HT1080 (cell line): ENCODE results near the gene GPATCH11. TPM values are rescaled to one million over a fixed set of nuclear protein-coding genes. Genes with fewer than 3 reads are reported as not detected.
A peak's percentile ranks its signal among the peaks of the same experiment; 100 is the strongest.

Experiments used
- DNase-seq: peaks from one replicate; pipeline ENCODE4 v3.0.0-alpha.2; 2015; ENCODE audit warnings: low read depth
- polyA plus RNA-seq, 2 experiments: library from polyadenylated mRNA; depleted of rRNA; stranded (reverse); fragments of >200 nt; gene quantifications; 2 replicates each; pipeline ENCODE4 v1.2.3, GENCODE V29; 2015
- total RNA-seq: library from RNA; depleted of rRNA; stranded (reverse); fragments of >200 nt; shearing (Covaris generic); gene quantifications from 2 replicates; pipeline ENCODE4 v1.2.3, GENCODE V29; 2014; rRNA removed

The GPATCH11 gene
- total RNA-seq: 10.5 and 11.3 TPM in 2 replicates
- 11.9 and 12.8 TPM in 2 replicates for polyA plus RNA-seq (2015; cell fraction: cytosol; rRNA removed)
- 8.4 and 9.0 TPM in 2 replicates for polyA plus RNA-seq (2015; cell fraction: nucleus; rRNA removed)

GRCh38 chr2:37083873-37084794 lies at the start of gene GPATCH11, which contains the start of gene HEATR5B:
GPATCH11 (plus strand) TSS chr2:37084518; CDS start chr2:37088382, 3,864 bp downstream.
HEATR5B (minus strand) TSS chr2:37084372; CDS start chr2:37083414, 958 bp downstream.
- DNase-seq: peak; percentile 97

DNA sequence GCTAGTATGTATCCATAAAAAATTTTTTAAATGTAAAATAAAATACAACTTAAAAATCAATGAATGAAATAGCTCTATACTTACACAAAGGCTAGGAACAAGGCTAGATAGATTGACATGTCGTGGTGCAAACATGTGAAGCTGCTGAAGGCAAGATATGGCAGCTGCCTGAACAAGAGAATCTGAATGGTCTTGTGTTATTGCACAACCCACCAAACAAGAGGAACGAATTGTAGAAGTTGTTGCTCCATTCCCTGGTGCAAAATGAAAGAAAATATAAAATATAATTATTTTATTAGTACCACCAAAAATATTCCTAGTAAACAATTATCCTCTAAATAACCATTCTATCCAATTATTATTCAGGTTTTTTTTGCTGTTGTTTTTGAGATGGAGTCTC lies 46.5 kb upstream of the GPATCH11 start:
- no peak for DNase-seq

- DNase-seq: no peak
Measured at GRCh38 chr2:37039580-37039979, 44.7 kb upstream of the GPATCH11 start.

DNA sequence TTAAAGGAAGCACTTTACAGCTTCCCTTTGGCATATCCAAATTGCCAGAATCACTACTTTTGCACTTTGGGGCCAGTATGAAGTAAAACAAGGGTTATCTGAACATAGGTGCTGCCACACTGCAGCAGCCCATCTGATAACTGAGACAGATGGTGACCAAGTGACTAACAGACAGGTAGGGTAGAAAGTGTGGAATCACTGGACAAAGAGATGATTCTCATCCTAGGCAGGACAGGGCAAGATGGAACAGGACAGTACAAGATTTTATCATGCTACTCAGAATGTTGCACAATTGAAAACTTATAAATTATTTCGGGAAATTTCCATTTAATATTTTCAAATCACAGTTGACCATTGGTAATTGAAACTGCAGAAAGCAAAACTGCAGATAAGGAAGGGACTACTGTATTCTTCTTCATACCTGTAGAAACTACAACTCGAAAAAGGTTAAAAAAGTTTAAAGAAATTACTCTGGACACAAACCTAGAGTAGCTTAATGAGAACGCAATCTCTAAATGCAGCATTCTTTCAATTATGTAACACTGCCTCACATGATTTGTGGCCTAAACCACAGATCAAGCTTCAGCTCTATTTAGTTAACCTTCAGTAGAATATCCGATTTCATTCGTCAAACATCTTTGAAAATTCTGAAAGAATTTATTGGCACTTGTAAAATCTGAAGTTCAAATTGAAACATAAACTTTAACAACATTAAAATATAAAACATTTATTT lies 31.6 kb upstream of the GPATCH11 start:
- no peak for DNase-seq

GRCh38 chr2:37059841-37060240 lies 24.5 kb upstream of the GPATCH11 start:
- no peak for DNase-seq

DNA sequence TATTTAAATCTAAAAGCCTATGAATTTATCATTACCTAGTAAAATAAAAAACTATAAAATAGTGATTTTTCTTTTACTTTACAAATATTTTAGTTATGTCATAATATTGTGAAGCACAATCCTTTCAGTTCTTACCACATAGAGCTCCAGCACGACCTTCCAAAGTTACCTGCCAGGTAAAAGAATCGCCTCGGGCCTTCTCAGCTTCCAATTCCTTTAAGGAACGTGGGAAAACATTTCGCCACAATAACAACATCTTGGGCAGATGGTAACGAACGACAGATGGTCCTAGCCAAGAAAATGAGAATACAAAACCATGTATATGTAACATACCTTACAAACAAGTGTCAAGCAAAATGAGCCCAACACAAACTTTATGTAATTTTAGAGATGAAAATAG lies 23.9 kb upstream of the GPATCH11 start:
- no peak for DNase-seq

DNA sequence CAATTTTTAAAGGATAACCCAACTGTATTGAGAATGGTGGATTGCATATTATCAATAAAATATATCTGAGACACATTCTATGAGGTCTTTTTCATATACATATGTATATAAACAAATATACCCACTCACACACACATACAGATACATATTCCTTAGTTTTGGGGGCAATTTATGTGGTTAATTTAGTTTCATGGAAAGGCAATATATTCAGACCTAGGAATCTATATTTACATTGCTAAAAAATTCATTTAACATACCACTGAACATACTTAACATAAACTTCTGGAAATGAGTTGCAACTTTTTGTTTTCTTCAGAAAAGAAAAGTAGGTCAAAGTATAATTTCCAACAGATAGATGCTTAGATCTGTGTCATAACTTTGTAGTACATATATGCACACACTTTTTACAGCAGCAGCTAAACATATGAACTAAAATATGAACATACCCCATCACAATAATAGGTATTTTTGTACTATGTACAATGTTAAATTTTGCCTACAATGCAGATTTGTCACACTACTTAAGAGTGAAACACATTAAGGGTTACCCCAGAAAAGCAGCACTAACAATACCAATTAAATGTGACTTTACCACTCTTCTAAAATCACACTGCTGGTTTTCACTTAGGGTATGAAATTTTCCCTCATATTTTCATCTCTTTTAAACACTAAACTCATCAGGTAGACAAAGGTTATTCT lies 23.2 kb upstream of the GPATCH11 start:
- no peak for DNase-seq

DNA sequence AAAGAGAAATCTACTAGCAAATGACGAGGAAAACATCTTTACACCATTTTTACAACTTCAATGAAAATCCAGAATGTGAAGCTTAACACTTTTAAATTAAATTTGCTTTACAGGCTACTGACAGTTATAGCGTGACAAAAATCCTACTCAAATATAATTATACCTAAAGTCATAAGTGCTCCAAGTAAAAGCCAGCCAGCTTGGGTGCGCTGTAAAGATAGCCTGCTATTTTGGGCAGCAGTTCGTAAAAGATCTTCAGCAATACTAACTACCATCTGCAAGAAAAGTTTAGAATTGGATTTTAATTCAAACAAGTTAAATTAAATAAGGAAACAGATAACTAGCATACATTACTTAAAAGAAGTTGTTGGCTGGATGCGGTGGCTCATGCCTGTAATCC lies 22.5 kb upstream of the GPATCH11 start:
- no peak for DNase-seq

DNA sequence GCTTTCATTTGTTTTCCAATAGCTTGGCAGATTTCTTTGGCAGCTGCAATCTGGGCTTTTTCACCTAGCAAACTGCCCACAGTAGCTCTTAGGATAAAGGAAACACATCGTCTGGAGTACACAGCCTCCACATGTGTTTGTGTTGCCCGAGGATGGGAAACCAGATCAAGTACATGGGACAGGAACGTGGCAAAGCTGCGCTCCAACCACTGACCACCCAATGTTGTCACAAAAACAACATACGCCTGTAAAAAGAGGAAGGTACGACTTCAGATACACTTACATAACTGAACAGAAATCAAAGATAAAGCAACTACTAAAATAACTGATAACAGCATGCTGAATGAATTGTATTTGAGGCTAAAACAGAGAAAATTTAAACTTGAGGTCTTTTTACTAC lies 15.6 kb upstream of the GPATCH11 start:
- no peak for DNase-seq

- DNase-seq: no peak
Measured at GRCh38 chr2:37070931-37071330, 13.4 kb upstream of the GPATCH11 start.

GRCh38 chr2:37080266-37080665 lies 4.1 kb upstream of the GPATCH11 start:
- no peak for DNase-seq

- no peak for DNase-seq
Measured at GRCh38 chr2:37080689-37081088, 3.6 kb upstream of the GPATCH11 start.

GRCh38 chr2:37084797-37085196 lies 479 bp downstream of the GPATCH11 start:
- no peak for DNase-seq

GRCh38 chr2:37085731-37086147 lies 1.4 kb downstream of the GPATCH11 start:
- peak; percentile 97 for DNase-seq

GRCh38 chr2:37090019-37090477 lies 5.7 kb downstream of the GPATCH11 start:
- no peak for DNase-seq

GRCh38 chr2:37091873-37092272 lies 7.6 kb downstream of the GPATCH11 start:
- DNase-seq: no peak

DNA sequence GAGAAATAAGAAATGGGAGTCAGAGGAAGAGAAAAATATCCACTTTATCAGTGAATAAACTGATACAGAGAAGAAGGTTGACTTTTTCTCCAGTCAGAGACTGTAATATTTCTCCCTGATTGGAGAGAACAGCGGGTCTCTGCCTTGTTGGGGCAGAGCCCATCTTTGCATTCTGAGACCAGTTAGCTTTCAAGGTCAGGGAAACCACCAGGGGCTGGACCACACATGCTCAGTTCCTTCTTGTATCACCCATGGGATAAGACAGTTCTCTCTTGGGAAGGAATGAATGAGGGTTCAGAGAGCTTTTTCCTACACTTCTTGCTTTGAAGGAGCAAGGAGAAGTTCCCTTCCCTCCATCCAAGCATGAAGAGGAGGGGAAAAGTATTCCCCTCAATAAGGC lies 12.2 kb downstream of the GPATCH11 start:
- DNase-seq: no peak

DNA sequence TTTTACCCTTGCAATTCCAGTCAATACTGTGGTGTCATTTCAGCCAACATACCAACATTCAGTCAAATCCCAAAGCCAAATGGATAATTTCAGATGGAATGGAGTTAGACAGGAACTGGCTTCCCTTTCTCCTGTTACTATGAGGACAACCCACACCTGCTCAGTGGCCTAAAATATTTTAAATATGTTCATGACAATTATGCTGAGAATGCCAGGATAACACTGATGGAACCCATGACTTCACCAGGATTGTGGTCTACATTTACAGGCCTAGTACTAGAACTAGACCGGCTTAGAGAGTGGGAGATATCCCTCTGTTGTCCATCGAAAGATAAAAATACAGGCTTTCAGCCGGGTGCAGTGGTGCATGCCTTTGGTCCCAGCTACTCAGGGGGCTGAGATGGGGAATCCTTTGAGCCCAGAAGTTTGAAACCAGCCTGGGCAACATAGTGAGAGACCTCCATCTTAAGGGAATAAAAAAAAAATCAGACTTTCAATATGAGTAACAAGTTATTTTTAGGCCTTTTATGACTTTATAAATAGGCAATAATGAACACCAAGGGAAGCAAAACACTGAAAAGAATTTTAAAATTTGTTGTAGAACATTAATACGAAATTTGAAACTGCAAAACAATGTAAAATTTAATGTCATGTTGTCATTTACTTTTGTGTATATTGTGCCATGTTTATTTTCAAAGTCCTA lies 14.2 kb downstream of the GPATCH11 start:
- no peak for DNase-seq

DNA sequence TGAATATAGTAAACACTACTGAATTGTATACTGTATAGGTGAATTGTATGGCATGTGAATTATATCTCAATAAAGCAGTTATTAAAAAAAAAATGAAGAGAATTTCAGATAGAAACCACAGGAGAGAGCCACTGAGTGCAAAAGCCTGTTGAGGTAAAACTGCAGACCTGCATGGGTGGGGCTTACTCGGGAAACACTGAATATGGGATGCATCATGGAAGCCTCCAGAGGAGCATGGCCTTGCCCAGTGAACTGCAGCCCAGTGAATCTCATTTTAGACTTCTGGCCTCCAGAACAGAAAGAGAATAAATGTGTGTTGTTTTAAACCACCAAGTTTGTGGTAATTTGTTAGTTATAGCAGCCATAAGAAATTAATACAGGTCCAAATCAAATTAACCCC lies 15.7 kb downstream of the GPATCH11 start:
- DNase-seq: no peak

- no peak for DNase-seq
Measured at GRCh38 chr2:37102588-37102987, 18.3 kb downstream of the GPATCH11 start.

- DNase-seq: no peak
Measured at GRCh38 chr2:37104178-37104577, 19.9 kb downstream of the GPATCH11 start.
